Middle frontal gyrus (tissue), 1 donor: ENCODE data around the gene PTAR1.
A peak's percentile ranks its signal among the peaks of the same experiment; 100 is the strongest.

Source experiments
- DNase-seq: peaks from one replicate; pipeline ENCODE4 v3.0.0-alpha.2; 2015; ENCODE audit warnings: low spot score; ENCODE audit errors: extremely low spot score

Gene PTAR1

DNA sequence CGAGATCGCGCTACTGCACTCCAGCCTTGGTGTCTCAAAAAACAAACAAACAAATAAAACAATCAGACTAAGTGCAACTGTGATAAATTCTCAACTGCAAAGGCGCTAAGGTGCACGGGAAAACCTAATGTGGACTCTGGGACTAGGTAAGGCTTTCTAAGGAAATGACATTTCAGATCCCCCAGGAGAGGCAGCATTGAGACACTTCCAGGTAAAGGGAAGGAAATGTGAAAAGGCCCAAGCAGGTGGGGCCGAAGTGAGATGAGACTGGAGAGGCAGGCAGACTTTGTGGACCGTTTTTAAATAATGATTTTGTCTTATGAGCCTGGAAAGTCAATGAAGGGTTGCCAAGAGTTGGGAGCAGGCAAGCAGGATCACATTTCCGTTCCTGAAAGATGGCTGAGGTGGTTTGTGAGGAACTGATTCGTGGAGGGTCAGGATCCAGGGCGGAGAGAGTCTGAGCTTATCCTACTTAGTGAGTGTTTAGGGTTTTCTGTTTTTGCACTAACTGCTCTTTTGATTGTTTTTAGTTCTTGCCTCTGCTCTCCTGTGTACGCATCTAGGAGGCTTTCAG, 85.6 kb downstream of the PTAR1 start:
- no peak for DNase-seq

- no peak for DNase-seq
Measured at GRCh38 chr9:69673311-69673640, 86.5 kb downstream of the PTAR1 start.

DNA sequence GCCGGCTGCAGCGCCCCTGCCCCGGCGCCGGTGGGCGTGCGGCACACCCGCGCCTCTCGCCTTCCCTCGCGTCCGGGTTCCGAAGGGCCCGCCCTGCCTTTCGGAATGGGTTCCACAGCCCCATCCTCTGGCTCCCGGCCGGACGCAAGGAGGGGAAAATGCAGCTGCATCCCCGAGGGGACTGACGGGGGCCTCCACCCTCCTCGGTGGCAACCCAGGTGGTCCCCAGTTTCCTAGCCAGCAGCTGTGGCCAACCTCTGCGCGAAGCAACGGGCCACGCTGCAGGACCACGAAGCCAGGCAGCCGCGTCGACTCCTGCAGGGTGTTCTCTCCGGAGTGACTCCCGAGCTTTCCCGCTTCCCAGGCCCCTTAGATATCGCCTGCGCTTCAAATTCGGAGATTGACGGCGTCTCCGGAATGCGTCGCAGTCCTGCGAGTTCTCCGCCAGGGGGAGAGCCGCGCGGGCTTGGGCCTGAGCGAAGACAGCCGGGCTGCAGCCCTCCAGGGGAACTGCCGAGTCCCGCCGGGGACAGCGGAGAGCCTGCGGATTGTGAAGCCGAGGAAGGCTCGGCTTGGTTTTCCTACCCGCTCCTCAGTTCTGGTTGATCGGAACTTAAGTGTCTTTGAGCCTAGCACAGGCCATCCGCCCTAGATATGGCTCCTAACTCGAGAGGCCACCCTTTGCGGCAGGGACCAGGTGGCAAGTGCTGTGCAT, 87.1 kb downstream of the PTAR1 start:
- peak; percentile 82 for DNase-seq

DNA sequence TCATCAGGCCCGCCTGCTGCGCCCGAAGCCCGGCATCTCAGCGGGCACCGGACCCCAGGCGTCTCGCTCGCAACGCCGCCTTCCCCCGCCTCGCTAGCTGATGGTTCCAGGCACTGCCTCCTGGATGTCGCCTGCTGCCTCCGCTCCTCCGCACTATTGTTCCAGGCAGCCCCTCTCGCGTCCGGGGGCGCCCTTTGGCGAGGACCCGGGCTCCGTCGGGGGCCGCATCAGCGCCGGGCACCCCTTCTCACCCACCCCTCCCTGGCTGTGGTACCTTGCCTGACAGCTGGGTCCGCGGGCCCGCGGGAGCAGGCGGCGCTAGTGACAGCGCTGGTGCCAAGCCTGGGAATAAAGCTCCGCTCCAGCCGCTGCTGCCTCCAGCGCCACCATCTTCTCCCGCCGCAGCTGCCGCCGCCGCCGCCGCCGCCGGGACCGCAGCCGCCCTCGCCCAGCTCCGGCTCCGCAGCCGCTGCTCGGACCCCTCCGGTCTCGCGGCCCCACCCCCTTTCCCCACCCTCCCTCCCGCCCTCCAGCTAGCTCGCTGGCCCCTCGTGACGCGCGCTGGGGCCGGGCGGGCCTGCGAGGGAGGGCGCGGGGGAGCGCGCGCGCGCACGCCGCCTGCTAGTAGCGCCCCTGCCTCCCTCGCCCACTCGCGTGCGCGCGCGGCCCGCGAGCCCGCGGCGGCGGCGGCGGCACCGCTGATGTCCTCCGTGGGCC, 87.8 kb downstream of the PTAR1 start, which contains the start of gene APBA1:
APBA1 (minus strand) TSS at position 493 of the 717 bp plus-strand sequence.
- peak; percentile 75 for DNase-seq

GRCh38 chr9:69671311-69671878, 88.4 kb downstream of the PTAR1 start:
- DNase-seq = no peak

GRCh38 chr9:69667306-69667705, 92.5 kb downstream of the PTAR1 start:
- no peak for DNase-seq

GRCh38 chr9:69660304-69660703, 99.5 kb downstream of the PTAR1 start:
- no peak for DNase-seq
